ENCODE data around the gene C9. TPM values are rescaled to one million over a fixed set of nuclear protein-coding genes. Genes with fewer than 3 reads are reported as not detected.

Gene C9
- polyA plus RNA-seq, 2 of the 4 experiments (the other 2 are of a cell fraction) = 0.03 TPM; not detected in 1

GRCh38 chr5:39236718-39237117 lies 127.6 kb downstream of the C9 start:
- FAIRE-seq = peak; percentile 13
- Histone ChIP-seq H3K4me2 (no peak overlapping the region), H3K4me3 (no peak overlapping the region), H3K27ac (no peak overlapping the region), H3K9me3 (0 out of 3 replicates have a peak, but pooled peaks cover 6% of the 10 kb centered on the region), H3K4me1 (peaks cover 6% of the 10 kb centered on the region; the same call in 2 of the 3 replicates)
- ChIA-PET POLR2A (no interaction called here), CTCF (interaction anchor here (0.7 kb wide), 1 partner anchor 19 kb away, joined by 4 read pairs; no protein-coding TSS in a partner anchor)
- DNase-seq (ENCODE audit: low read depth in 1 of 2, low spot score in 1 of 2) = no peak
- 79% methylated on average over 1 of the region's 1 CpG for WGBS (ENCODE audit: missing lambda C conversion rate)
- no peak for ATAC-seq
- TF ChIP-seq CBX8 (IDR thresholded peaks at IDR 0.05) = no peak
- no peak for TF ChIP-seq HES2 (IDR thresholded peaks at IDR 0.05)
- TF ChIP-seq, protein P1, sequence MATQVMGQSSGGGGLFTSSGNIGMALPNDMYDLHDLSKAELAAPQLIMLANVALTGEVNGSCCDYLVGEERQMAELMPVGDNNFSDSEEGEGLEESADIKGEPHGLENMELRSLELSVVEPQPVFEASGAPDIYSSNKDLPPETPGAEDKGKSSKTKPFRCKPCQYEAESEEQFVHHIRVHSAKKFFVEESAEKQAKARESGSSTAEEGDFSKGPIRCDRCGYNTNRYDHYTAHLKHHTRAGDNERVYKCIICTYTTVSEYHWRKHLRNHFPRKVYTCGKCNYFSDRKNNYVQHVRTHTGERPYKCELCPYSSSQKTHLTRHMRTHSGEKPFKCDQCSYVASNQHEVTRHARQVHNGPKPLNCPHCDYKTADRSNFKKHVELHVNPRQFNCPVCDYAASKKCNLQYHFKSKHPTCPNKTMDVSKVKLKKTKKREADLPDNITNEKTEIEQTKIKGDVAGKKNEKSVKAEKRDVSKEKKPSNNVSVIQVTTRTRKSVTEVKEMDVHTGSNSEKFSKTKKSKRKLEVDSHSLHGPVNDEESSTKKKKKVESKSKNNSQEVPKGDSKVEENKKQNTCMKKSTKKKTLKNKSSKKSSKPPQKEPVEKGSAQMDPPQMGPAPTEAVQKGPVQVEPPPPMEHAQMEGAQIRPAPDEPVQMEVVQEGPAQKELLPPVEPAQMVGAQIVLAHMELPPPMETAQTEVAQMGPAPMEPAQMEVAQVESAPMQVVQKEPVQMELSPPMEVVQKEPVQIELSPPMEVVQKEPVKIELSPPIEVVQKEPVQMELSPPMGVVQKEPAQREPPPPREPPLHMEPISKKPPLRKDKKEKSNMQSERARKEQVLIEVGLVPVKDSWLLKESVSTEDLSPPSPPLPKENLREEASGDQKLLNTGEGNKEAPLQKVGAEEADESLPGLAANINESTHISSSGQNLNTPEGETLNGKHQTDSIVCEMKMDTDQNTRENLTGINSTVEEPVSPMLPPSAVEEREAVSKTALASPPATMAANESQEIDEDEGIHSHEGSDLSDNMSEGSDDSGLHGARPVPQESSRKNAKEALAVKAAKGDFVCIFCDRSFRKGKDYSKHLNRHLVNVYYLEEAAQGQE (IDR thresholded peaks at IDR 0.05) = no peak
- no peak for TF ChIP-seq ATOH8 (CRISPR knock-in tag; IDR thresholded peaks at IDR 0.05; ENCODE audit: low read depth)
- no peak for TF ChIP-seq TFCP2L1 (CRISPR knock-in tag; IDR thresholded peaks at IDR 0.05)
- TF ChIP-seq NR3C1 (IDR thresholded peaks at IDR 0.05) = no peak
- TF ChIP-seq, protein P2, sequence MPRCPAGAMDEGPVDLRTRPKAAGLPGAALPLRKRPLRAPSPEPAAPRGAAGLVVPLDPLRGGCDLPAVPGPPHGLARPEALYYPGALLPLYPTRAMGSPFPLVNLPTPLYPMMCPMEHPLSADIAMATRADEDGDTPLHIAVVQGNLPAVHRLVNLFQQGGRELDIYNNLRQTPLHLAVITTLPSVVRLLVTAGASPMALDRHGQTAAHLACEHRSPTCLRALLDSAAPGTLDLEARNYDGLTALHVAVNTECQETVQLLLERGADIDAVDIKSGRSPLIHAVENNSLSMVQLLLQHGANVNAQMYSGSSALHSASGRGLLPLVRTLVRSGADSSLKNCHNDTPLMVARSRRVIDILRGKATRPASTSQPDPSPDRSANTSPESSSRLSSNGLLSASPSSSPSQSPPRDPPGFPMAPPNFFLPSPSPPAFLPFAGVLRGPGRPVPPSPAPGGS (IDR thresholded peaks at IDR 0.05) = no peak
- TF ChIP-seq MAZ (IDR thresholded peaks at IDR 0.05; ENCODE audit: borderline replicate concordance, low read depth, low read length) = no peak
- no peak for TF ChIP-seq PHF8 (IDR thresholded peaks at IDR 0.05; ENCODE audit: borderline replicate concordance, low read depth)
- TF ChIP-seq RFX5 (IDR thresholded peaks at IDR 0.05) = no peak
- no peak for TF ChIP-seq FOXS1 (CRISPR knock-in tag; IDR thresholded peaks at IDR 0.05)
- TF ChIP-seq HOXB13 (CRISPR knock-in tag; IDR thresholded peaks at IDR 0.05; ENCODE audit: low read depth) = no peak
- no peak for TF ChIP-seq ESRRA (IDR thresholded peaks at IDR 0.05; ENCODE audit: borderline replicate concordance, low read length)
- no peak for TF ChIP-seq ZC3H11A (IDR thresholded peaks at IDR 0.05)
- TF ChIP-seq HMGXB4 (CRISPR knock-in tag; IDR thresholded peaks at IDR 0.05; ENCODE audit: borderline replicate concordance) = no peak
- no peak for TF ChIP-seq ZFP36 (IDR thresholded peaks at IDR 0.05; ENCODE audit: borderline replicate concordance, partially characterized antibody)
- no peak for TF ChIP-seq MYC (IDR thresholded peaks at IDR 0.05; ENCODE audit: borderline replicate concordance, low read length)
- no peak for TF ChIP-seq ZSCAN20 (CRISPR knock-in tag; IDR thresholded peaks at IDR 0.05)
- no peak for TF ChIP-seq HOXA7 (CRISPR knock-in tag; IDR thresholded peaks at IDR 0.05)

All from A549 (cell line).